Stomach (tissue), 9 donors: ENCODE measurements around the gene CDKN1C. TPM values are rescaled to one million over a fixed set of nuclear protein-coding genes. Genes with fewer than 3 reads are reported as not detected.

ENCODE experiments used
- DNase-seq, 2 donors: peaks; one replicate each; pipeline versions ENCODE4 v3.0.0 to v3.0.0-alpha.2; 2013 to 2019
- H3K27ac ChIP-seq, 5 donors: fragments of 200-600 bp in 4 of 5; sonication (generic) in 4 of 5; one replicate each; pipeline ENCODE4 v1.5.1; 2013 to 2019; ENCODE audit warnings: mild to moderate bottlenecking in 1 of 5, moderate library complexity in 1 of 5
- H3K27me3 ChIP-seq, 3 donors: fragments of 200-600 bp; sonication (generic); one replicate each; pipeline ENCODE4 v1.5.1; 2017 to 2019; ENCODE audit warnings: mixed run types in 1 of 3
- H3K36me3 ChIP-seq, 4 donors: fragments of 200-600 bp; sonication (generic); 1 replicate in 3 of 4; 2 replicates in 1 of 4; pipeline ENCODE4 v1.5.1; 2016 to 2019
- H3K4me1 ChIP-seq, 4 donors: fragments of 200-600 bp; sonication (generic); one replicate each; pipeline ENCODE4 v1.5.1; 2016 to 2019
- H3K4me3 ChIP-seq, 4 donors: fragments of 200-600 bp; sonication (generic) in 3 of 4; one replicate each; pipeline ENCODE4 v1.5.1; 2016 to 2019; ENCODE audit warnings: mild to moderate bottlenecking in 1 of 4
- H3K9me3 ChIP-seq, 4 donors: fragments of 200-600 bp; sonication (generic); one replicate each; pipeline ENCODE4 v1.5.1; 2016 to 2019
- CTCF ChIP-seq, 7 experiments: fragments of 450-650 bp in 4 of 7; fragments of 200-600 bp in 3 of 7; sonication (generic) in 3 of 7; IDR thresholded peaks; one replicate each; pipeline ENCODE4 v1.5.1; 2016 to 2019; ENCODE audit warnings: antibody characterized with exemption in 7 of 7, control low read depth in 2 of 7, mild to moderate bottlenecking in 1 of 7
- EP300 ChIP-seq: sonication (generic); formaldehyde crosslinking; IDR thresholded peaks from one replicate; pipeline ENCODE4 v1.6.1; 2017; ENCODE audit warnings: antibody characterized with exemption
- POLR2A ChIP-seq, 4 donors: fragments of 450-650 bp; IDR thresholded peaks; one replicate each; pipeline ENCODE4 v1.6.1; 2016; ENCODE audit warnings: antibody characterized with exemption in 4 of 4, control low read depth in 2 of 4, mild to moderate bottlenecking in 1 of 4, moderate library complexity in 1 of 4
- POLR2AphosphoS5 ChIP-seq, 3 donors: sonication (generic); formaldehyde crosslinking; IDR thresholded peaks; one replicate each; pipeline ENCODE4 v1.6.1; 2016; ENCODE audit warnings: antibody characterized with exemption in 3 of 3
- WGBS, 5 donors: extraction: QIAGEN DNeasy Blood & Tissue Kit in 3 of 5; methylation state at CpG; one replicate each; pipeline versions ENCODE4 v1.1.5 to v1.1.7; 2013 to 2018; 5-methylcytosine and 5-hydroxymethylcytosine counted together
- intact Hi-C: fragments of 100-400 bp; cut with DNase I; formaldehyde crosslinking; loops from one replicate; pipeline ENCODE4 v1.15.1; 2023; ENCODE audit warnings: low total_unique reads
- polyA plus RNA-seq, 3 donors: library from polyadenylated mRNA; stranded (reverse); fragments of 200-250 nt; gene quantifications; one replicate each; pipeline ENCODE4 v1.2.3, GENCODE V29; 2013
- total RNA-seq, 5 donors: library from RNA; depleted of rRNA; stranded (reverse); fragments of >200 nt; gene quantifications; one replicate each; pipeline versions ENCODE4 v1.1.0 to v1.2.3, GENCODE V29; 2014 to 2016
- donor health status: healthy with polysubstance abuse.
- donor health status: Bipolar disorder and iron deficiency.
- donor health status: healthy.

Gene CDKN1C
- total and polyA plus RNA-seq, 8 donors = 10.5 to 99.1 (median 42.3) TPM

DNA sequence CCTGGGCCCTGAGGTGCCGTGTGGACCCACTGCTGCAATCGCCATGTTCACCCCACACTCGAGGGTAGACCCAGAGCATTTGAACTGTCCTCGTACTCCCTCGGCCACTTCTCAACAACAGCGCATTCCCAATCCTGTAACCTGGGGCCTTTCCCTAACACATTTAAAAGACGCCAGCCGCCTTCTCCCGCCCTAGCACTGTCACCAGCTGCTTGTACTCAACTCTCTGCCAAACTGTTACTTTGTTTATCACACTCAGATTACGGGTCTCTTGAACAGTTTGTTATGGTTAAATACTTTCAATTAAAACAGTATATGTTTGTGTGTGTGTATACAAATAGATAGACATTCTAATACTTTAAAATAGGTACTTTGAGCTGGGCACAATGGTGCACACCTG lies 20.7 kb downstream of the CDKN1C start:
- Histone ChIP-seq H3K4me3 (no peak overlapping the region), H3K27ac (no peak overlapping the region), H3K9me3 (peaks cover 0 to 8% (median 0%) of the 10 kb centered on the region in 4 donors), H3K27me3 (peaks cover 7 to 78% (median 37%) of the 10 kb centered on the region in 3 donors), H3K4me1 (peaks cover 11 to 26% (median 17%) of the 10 kb centered on the region in 4 donors), H3K36me3 (no peaks in the 10 kb centered on the region)
- TF ChIP-seq EP300 = no peak
- TF ChIP-seq POLR2AphosphoS5 (IDR thresholded peaks at IDR 0.05) = no peak
- no peak for TF ChIP-seq POLR2A (IDR thresholded peaks at IDR 0.05)
- no peak for TF ChIP-seq CTCF (IDR thresholded peaks at IDR 0.05)
- no peak for DNase-seq
- WGBS, 5 donors = 77 to 90% (median 80%) methylated on average over 10 of the region's 10 CpGs
- intact Hi-C loops = no loop called here

- no peaks in the 10 kb centered on the region for H3K36me3 ChIP-seq
- no peak for DNase-seq
- peaks cover 11 to 17% (median 15%) of the 10 kb centered on the region in 4 donors for H3K4me1 ChIP-seq
- no peak for TF ChIP-seq POLR2A (IDR thresholded peaks at IDR 0.05)
- no peak for TF ChIP-seq EP300
- no peak for TF ChIP-seq POLR2AphosphoS5 (IDR thresholded peaks at IDR 0.05)
- TF ChIP-seq CTCF (IDR thresholded peaks at IDR 0.05) = no peak
- no peaks in the 10 kb centered on the region for H3K9me3 ChIP-seq
- 73 to 90% (median 78%) methylated on average over 10 to 13 of the region's 13 CpGs for WGBS, 5 donors
- peaks cover 0 to 62% (median 22%) of the 10 kb centered on the region in 3 donors for H3K27me3 ChIP-seq
- peak overlapping the region in 2 of 4 donors; percentile 36 to 41 for H3K4me3 ChIP-seq
- H3K27ac ChIP-seq = no peak overlapping the region
- intact Hi-C loops = no loop called here
Measured at GRCh38 chr11:2863276-2863618, 22.3 kb downstream of the CDKN1C start.

DNA sequence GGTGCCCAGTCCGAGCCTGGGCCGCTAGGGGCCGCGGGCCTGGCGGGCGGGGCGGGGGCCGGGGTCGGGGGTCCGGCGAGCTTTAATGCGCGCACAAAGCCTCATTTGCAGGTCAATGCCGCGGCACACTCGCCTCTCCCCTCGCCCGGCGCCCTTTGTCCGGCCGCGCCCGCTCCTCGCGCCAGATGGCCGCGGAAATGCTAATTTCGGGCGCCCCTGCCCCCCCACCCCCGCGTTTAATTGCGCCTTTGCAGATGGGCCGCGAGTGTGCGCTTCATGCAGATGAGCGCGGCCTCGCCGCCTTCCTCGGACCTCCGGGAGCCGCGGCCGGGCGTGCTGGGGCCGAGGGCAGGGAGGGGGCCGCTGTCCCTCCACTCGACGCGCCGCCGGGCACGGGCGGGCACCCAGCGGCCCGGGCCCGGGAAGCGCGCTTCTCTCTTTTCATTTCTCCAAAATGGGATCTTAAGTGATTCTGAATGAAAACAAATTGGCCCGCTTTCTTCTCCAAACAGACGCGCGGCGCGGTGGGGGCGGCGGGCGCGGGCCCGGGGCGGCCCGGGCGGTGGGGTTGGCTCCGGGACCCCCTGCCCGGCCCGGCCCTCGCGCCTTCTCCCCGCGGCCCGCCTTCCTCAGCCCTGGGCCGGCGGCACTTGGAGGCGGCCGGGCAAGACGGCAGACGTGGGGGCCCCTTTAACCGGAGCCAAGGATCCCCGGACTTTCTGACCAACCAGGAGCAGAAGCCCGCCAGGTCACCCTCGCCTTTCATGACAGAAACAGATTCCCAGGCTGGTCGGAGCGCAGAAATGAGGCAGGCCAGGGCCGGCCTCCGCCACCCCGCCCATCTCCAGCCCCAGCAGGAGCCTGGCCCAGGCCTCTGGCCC lies 22.9 kb downstream of the CDKN1C start:
- Histone ChIP-seq H3K27ac (no peak overlapping the region), H3K9me3 (no peaks in the 10 kb centered on the region), H3K27me3 (peaks cover 0 to 56% (median 20%) of the 10 kb centered on the region in 3 donors), H3K36me3 (no peaks in the 10 kb centered on the region), H3K4me1 (peaks cover 11 to 17% (median 15%) of the 10 kb centered on the region in 4 donors), H3K4me3 (peak overlapping the region; percentile 33 to 44 (median 38))
- DNase-seq = no peak
- no peak for TF ChIP-seq EP300
- no peak for TF ChIP-seq POLR2A (IDR thresholded peaks at IDR 0.05)
- no peak for TF ChIP-seq POLR2AphosphoS5 (IDR thresholded peaks at IDR 0.05)
- TF ChIP-seq CTCF (IDR thresholded peaks at IDR 0.05) = no peak
- intact Hi-C loops = no loop called here
- WGBS, 5 donors = 4 to 12% (median 8%) methylated on average over 37 to 96 of the region's 96 CpGs

GRCh38 chr11:2860636-2861035 lies 24.9 kb downstream of the CDKN1C start:
- Histone ChIP-seq H3K4me3 (no peak overlapping the region), H3K36me3 (no peaks in the 10 kb centered on the region), H3K9me3 (no peaks in the 10 kb centered on the region), H3K4me1 (peaks cover 11 to 17% (median 15%) of the 10 kb centered on the region in 4 donors), H3K27ac (no peak overlapping the region), H3K27me3 (peaks cover 0 to 50% (median 20%) of the 10 kb centered on the region in 3 donors)
- DNase-seq = peak; percentile 51 to 80
- intact Hi-C loops = no loop called here
- no peak for TF ChIP-seq POLR2AphosphoS5 (IDR thresholded peaks at IDR 0.05)
- TF ChIP-seq CTCF (IDR thresholded peaks at IDR 0.05) = no peak
- no peak for TF ChIP-seq POLR2A (IDR thresholded peaks at IDR 0.05)
- no peak for TF ChIP-seq EP300
- 45 to 65% (median 55%) methylated on average over 6 to 7 of the region's 7 CpGs for WGBS, 5 donors
